22Rv1 (cell line): Measurements from ENCODE around the gene CYP3A4.

ENCODE experiments used
- CTCF ChIP-seq: fragments of 450-650 bp; IDR thresholded peaks from 2 replicates; pipeline ENCODE4 v1.5.1; 2017; ENCODE audit warnings: mild to moderate bottlenecking
- ZFX ChIP-seq: fragments of 450-650 bp; IDR thresholded peaks from 2 replicates; pipeline ENCODE4 v1.6.1; 2017; ENCODE audit warnings: antibody characterized with exemption, borderline replicate concordance

GRCh38 chr7:99752356-99752755 is 31.6 kb downstream of the CYP3A4 start:
- no peak for TF ChIP-seq CTCF
- TF ChIP-seq ZFX: no peak
